Stimulated activated CD4-positive, alpha-beta T cell treated with anti-CD3 and anti-CD28 coated beads, Interleukin-12 subunit alpha, Interleukin-12 subunit beta, amount 100 ng/mL, for 24 hours (primary cell): Measurements from ENCODE around the gene C4A.
"Not testable (repeated sequence)": the region's sequence is repeated elsewhere in the genome, so short reads cannot be mapped to it uniquely, and the experiment has no call there.

Experiments
- DNase-seq, 2 experiments: peaks; one replicate each; pipeline ENCODE4 v3.0.0-alpha.2; 2020; ENCODE audit warnings: low read depth in 2 of 2

C4A gene

DNA sequence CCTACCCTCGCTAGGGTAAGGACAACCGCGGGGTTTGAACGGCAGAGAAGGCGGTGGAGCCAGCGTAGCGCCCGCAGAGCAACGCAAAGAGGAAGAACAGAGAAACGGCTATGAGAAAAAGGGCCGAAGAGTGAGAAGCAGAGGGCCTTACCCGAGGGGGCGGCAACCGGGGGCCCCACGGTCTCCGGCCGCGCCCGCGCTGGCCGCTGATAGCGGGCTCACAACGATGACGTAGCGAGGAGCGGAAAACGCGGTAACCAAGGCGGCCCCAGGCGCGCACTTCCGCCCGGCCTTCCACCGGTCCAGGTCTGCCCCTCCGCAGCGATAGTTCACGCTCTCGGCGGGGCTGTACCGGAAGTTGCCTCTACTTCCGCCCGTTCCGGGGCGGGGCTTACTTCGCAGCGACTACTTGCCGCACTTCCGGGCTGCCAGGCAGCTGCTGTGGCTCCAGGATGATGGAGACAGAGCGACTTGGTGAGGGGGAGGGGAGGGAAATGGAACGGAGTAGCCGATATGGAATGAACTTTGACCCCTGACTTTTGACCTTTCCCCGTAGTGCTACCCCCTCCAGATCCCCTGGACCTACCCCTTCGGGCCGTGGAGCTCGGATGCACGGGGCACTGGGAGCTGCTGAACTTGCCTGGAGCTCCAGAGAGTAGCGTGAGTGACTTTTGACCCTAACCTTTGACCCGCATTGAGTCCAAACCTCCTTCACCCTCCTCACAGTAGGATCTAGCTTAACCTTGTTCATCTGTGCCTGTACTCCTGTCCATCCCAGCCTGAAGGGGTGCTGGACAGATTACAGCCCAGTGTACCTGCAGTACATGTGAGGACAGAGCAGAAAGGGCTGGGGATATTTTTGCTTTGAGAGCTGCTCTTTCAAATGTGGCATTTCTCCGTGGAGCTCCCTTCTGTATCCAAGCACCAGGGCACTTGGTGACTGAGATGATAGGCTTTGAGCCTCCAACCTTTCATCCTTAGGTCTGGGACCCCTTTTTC is 22.8 kb upstream of the C4A start, which contains the start of the genes NELFE and SKIC2:
TSS of gene NELFE (minus strand) at position 231 of the 999 bp plus-strand sequence. CDS start 525 bp downstream, outside the sequence.
TSS of gene SKIC2 (plus strand) at position 435 of the 999 bp plus-strand sequence. CDS start at position 453, 18 bp downstream.
- DNase-seq, result peak; percentile 97 to 98

DNA sequence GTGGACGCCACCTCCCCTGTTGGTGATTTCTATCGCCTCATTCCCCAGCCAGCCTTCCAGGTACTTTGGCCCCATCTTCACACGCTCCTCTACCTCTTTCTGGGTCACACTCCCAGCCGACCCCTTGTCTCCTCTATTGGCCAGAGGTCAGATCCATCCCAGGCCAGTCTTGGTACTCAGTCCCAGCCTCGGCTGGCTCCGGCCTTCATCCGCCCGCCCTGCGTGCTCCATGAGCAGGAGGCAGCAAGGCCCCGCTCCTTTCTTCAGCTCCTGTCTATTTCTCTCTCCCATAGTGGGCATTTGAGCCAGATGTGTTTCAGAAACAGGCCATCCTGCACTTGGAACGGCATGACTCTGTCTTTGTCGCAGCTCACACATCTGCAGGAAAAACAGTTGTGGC is 20.2 kb upstream of the C4A start:
- no peak for DNase-seq

GRCh38 chr6:31963921-31964320 is 17.9 kb upstream of the C4A start:
- no peak for DNase-seq

GRCh38 chr6:31965700-31966099 is 16.2 kb upstream of the C4A start:
- no peak for DNase-seq

DNA sequence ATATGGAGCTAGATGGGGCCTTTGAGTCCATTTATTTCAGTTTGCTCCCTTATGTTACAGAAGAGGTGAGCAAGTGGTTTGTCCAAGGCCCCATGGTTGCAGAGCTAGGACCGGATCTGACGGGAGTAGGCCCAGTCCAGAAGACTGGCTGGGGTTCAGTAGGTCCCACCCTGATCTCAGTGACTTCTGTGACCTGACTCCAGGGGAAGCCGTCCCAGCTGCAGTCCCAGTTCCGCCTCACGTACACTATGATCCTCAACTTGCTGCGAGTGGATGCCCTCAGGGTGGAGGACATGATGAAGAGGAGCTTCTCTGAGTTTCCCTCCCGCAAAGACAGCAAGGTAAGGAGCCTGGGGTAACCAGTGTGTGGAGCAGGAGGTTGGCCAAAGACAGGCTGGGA is 15.4 kb upstream of the C4A start:
- no peak for DNase-seq

GRCh38 chr6:31966997-31967925 is 14.6 kb upstream of the C4A start:
- DNase-seq, result no peak

DNA sequence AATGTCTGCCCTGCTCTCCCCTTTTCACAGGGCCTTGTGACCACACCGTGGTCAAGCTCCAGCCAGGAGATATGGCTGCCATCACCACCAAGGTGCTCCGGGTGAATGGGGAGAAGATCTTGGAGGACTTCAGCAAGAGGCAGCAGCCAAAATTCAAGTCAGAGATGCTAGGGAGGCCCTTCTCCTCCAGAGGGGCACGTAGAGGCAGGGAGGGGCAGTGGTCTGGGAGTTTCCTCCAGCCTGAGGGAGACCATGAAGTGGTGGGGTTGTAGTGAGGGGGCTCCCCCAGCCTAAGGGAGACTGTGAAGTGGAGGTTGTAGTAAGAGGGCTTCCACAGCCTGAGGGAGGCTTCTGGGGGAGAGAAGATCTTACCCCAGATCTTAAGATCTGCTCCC is 13.9 kb upstream of the C4A start:
- no peak for DNase-seq

DNA sequence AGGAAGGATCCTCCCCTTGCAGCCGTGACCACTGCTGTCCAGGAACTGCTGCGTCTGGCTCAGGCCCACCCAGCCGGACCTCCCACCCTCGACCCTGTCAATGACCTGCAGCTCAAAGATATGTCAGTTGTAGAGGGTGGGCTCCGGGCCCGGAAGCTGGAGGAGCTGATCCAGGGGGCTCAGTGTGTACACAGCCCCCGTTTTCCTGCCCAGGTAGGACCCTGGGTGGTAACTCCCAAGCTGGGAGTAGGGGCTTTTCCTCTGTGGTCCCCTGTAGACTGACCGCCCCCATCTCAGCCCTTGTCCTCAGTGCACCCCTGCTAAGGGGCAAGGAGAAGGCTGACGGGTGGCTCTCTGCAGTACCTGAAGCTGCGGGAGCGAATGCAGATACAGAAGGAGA is 13.5 kb upstream of the C4A start:
- DNase-seq, result no peak

DNA sequence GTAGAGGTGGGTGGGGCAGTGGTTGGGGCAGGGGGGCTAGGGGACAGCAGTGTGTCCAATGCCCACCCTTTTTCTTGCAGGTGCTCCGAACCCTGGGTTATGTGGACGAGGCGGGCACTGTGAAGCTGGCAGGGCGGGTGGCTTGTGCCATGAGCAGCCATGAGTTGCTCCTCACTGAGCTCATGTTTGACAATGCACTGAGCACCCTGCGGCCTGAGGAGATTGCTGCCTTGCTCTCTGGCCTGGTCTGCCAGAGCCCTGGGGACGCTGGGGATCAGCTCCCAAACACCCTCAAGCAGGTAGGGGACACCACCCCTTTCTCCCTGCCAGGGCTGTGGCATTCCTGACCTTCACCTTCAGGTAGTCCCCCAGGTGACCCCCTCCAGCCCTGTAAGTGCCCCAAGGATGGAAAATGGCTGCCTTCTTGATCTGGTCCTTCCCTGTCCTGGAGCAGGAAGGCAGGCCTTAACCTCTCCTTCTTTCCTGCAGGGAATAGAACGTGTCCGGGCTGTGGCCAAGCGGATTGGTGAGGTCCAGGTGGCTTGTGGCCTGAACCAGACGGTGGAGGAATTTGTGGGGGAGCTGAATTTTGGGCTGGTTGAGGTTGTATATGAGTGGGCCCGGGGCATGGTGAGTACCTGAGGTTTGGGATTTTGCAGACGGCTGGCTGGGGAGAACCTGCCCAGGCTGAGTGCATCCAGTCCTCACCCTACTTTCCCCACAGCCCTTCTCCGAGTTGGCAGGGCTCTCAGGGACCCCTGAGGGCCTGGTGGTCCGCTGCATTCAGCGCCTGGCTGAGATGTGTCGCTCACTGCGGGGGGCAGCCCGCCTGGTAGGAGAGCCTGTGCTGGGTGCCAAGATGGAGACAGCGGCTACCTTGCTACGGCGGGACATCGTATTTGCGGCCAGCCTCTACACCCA is 12.8 kb upstream of the C4A start:
- DNase-seq, result no peak

DNA sequence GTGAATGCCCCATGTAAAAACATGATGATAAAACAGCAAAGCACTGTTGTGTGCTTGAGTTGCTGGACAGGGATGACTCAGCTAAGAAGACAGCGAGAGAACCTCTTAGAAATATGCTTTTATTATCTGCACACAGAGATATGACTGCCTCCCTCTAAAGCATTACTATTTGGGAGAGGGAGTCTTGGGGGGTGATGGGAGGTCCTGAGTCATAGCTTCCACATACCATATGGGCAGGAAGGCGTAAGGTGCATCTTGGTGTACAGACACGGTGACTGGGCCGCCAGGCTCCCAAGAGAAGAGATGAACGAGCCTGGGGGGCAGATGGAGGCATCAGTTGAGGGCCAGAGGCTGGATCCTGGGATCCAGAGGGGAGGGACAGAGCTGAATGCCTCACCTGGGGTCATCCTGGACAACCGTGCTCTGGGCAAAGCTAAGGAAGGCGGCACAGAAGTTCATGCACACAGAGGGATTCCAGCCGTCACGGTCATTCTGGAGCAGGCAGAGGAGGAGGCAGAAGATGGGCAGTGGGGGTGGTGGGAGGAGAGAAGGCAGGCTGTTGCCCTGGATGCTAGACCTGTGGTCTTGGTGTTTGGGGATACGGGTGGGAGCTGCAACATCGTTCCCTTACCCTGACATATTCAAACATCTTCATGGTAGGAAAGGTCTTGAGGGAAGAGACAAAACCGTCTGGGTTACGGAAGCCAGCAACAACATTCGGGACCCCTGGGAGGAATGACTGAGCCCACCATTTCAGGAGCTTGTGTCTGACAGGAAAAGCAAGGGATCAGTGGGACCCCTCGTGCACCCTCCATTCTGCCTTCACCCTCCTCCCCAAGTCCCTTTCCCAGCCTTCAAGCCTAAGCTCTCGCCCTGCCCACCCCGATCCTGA is 11.9 kb upstream of the C4A start:
- no peak for DNase-seq

GRCh38 chr6:31970604-31971271 is 11.1 kb upstream of the C4A start:
- no peak for DNase-seq

DNA sequence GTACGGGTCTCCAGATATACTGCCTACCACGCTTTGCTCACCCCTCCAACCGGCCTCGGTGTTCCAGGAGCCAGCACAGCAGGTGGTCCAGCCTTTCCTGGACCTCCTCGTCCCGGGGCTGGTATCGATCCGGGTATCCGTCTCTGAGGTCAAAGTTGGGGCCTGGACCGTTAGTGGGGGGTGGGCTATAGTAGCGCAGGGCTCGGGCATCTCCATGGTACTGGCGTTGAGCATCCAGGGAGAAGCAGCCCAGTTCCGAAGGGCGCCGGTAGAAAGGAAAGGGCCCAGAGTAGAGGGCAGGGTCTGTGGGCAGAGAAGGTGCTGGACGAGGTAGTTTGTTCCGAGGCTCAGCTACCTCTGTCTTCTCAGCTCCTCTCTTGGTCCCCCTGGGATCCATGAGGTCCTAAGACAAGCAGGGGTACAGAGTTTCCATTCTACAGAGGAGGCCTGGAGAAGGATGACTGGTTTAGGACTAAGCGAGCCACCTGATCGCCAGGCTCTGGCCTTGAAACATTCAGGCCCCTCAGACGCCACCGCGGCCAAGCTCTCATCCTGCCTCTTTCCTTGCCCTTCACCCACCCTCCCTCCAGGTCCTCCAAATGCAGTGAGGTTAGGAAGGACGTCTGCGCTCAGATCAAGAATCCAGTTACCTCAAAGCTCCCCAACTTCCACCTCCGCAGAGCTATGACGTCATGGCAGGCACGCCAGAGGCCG is 10.4 kb upstream of the C4A start:
- no peak for DNase-seq

DNA sequence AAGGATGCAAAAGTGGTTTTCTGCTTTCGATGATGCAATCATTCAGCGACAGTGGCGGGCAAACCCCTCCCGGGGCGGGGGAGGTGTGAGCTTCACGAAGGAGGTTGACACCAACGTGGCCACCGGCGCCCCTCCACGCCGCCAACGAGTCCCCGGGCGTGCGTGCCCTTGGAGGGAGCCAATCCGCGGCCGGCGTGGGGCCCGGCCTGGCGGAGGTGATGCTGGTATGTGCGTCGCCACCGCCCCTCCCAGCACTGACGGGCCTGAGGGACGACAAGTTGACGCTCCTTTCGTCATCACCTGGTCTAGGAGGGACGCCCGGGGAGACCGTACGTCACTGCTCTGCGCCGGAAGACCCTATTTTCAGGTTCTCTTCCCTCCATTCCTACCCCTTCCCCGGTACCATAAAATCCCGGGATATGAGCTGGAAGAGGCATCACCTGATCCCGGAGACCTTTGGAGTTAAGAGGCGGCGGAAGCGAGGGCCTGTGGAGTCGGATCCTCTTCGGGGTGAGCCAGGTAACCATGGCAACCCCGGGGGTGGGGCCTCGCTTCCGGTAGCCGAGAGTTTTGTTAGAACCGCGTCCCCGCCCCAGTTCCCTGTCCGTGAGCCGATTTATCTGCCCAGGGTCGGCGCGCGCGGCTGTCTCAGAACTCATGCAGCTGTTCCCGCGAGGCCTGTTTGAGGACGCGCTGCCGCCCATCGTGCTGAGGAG is 9.7 kb upstream of the C4A start, which contains the start of gene DXO:
TSS of gene DXO (minus strand) at position 146 of the 716 bp plus-strand sequence. CDS start 463 bp downstream, outside the sequence.
- DNase-seq, result peak; percentile 96

DNA sequence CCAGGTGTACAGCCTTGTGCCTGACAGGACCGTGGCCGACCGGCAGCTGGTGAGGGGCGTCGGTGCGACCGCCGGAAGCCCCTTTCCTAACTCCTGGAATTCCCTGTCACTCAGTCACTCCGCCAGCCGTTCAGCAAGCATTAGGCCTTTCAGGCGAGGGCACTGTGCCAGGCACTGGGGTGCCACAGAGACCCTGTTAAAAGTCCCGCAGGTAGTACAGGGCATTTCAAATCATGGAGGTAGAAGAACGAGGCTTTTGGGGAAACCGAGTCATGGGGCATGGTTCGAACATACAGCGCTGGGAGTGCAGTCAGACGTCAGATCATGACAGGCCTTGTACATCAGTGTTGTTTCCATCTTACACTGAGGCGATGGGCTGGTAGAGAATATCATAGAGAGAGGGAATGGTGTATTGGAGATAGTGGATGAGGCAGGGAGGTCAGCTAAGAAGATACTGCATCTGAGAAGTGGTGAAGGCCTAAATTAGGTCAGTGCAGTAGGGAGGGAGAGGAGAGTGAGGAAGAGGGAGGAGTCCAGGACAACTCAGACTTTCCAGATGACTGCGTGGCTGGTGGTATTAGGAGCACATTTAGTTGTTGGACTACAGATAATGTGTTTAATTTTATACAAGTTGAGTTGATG is 9.0 kb upstream of the C4A start:
- no peak for DNase-seq

GRCh38 chr6:31976065-31976464 is 5.8 kb upstream of the C4A start:
- DNase-seq, result not testable (repeated sequence)

GRCh38 chr6:31977816-31978431 is 3.9 kb upstream of the C4A start:
- no peak for DNase-seq

- no peak for DNase-seq
Observed at GRCh38 chr6:31978831-31979230, 3.0 kb upstream of the C4A start.
